GM12875 (cell line): ENCODE data around the gene ATP11A.

Experiments used
- H3K4me3 ChIP-seq: one replicate; pipeline ENCODE4 v1.5.1; 2011; ENCODE audit warnings: low read depth, low read length, control low read depth
- TF ChIP-seq, protein P1 (sequence below): IDR thresholded peaks from 2 replicates; pipeline ENCODE4 v1.5.1; 2011; ENCODE audit warnings: low read depth, mild to moderate bottlenecking, control low read depth, inconsistent platforms, low read length, moderate library complexity, borderline replicate concordance; ENCODE audit not compliant: insufficient read depth

Gene ATP11A

DNA sequence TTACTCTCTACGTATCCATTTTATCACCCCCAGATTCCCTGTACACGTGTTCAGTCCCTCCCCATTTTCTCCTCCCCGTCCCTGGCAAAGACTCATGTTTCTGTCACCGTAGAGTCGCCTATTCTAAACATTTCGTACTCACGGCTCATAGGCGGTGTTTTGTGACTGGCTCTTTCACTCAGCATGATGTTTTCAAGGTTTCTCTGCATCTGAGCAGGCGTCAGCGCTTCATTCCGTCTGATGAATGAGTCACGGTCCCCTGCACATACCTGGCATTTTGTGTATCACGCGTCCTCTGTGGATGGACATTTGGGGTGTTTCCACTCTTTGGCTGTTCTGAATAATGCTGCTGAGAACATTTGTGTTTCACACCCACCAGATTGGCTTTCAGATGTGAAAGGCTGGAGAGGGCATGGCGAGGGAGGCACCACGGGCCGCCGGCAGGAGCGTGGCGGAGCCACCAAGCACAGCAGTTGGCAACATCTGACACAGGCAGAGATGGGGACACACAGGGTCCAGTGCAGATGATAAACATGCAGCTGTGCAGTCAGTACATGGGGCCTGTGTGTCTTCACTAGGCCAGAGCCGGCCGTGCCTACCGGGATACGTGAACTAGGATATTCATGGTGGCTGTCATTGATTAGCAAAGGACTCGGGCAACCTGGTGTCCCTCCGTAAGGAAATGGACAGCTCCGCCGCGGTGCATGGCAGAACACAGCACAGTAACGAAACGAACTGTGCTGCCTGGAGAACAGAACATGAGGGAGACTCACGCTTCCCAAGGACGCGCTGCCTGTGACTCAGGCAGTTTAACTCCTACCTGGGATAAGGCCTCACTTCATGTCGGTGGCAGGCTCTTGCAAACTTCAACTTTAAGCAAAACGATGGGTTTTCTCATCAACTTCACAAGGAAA, 117.2 kb downstream of the ATP11A start:
- H3K4me3 ChIP-seq: no peak overlapping the region

DNA sequence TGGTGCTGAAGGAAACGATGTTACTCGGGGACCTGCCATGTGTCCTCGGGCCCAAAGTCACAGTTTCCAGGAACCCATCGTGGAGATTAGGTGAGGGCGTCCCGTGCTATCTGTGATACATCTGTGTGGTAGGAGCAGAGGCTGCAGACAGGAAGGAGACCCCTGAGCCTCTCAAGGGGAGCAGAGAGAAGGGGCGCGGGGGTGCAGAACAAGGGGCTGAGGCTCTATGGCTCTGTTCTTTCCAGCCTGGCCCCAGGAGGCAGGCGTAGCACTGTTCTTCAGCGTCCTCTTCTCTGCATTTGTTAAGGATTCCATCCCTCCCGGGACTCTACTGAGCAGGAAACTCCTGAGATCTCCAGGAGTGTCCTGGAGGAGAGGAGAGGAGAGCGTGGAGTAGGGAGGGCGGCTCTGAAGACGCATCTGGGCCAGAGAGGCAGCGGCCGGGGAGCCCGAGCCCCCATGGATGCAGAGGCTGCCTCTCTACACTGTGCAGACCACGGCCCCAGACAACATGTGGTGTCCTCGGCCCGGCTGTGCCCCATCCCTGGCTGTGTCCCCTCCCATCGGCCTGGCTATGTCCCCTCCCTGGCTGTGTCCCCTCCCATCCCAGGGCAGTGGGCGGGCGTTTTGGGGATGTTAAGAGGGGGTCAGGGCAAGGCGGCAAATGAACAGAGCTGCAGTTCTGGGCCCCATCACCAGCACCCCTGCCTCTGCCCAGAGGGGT, 118.0 kb downstream of the ATP11A start:
- TF ChIP-seq, protein P1, sequence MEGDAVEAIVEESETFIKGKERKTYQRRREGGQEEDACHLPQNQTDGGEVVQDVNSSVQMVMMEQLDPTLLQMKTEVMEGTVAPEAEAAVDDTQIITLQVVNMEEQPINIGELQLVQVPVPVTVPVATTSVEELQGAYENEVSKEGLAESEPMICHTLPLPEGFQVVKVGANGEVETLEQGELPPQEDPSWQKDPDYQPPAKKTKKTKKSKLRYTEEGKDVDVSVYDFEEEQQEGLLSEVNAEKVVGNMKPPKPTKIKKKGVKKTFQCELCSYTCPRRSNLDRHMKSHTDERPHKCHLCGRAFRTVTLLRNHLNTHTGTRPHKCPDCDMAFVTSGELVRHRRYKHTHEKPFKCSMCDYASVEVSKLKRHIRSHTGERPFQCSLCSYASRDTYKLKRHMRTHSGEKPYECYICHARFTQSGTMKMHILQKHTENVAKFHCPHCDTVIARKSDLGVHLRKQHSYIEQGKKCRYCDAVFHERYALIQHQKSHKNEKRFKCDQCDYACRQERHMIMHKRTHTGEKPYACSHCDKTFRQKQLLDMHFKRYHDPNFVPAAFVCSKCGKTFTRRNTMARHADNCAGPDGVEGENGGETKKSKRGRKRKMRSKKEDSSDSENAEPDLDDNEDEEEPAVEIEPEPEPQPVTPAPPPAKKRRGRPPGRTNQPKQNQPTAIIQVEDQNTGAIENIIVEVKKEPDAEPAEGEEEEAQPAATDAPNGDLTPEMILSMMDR: no peak
- no peak overlapping the region for H3K4me3 ChIP-seq

More for the DNA sequence above, 117.2 kb downstream of the ATP11A start:
- TF ChIP-seq, protein P1: no peak

DNA sequence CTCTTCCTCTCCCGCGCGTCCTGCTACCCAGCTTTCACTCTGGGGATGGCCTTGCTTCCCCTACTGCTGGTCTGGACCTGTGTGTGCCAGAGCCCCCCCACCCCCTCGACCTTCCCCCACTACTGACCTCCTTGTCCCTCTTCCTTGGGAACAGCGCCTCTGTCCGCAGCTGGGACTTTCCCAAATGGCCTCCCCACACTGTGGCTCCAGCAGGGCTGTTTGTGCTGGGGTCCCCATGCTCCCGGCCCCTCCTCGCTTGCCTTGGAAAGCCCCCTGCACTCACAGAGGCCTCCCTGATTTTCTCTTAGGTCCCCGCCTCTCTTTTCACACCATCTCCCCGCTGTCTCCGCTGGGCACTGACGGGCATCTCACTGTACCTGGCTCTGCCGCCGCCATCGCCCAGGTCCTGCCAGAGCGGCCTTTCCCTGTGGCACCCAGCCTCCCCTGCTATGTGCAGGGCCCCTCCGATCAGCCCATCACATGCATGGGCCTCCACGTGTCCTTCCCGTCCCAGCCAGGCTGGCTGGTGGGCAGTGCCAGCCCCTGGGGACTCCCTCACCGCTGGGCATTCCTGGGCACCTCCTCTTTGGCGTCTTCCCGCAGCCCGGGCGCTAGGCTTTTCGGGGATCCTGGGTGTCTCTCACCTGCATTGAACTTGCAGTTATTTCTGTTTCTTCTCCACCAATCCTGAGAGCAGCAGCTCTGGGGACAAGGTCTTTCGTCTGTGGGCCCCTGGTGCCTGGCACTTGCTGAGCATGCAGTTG, 118.7 kb downstream of the ATP11A start:
- TF ChIP-seq, protein P1: no peak
- no peak overlapping the region for H3K4me3 ChIP-seq

DNA sequence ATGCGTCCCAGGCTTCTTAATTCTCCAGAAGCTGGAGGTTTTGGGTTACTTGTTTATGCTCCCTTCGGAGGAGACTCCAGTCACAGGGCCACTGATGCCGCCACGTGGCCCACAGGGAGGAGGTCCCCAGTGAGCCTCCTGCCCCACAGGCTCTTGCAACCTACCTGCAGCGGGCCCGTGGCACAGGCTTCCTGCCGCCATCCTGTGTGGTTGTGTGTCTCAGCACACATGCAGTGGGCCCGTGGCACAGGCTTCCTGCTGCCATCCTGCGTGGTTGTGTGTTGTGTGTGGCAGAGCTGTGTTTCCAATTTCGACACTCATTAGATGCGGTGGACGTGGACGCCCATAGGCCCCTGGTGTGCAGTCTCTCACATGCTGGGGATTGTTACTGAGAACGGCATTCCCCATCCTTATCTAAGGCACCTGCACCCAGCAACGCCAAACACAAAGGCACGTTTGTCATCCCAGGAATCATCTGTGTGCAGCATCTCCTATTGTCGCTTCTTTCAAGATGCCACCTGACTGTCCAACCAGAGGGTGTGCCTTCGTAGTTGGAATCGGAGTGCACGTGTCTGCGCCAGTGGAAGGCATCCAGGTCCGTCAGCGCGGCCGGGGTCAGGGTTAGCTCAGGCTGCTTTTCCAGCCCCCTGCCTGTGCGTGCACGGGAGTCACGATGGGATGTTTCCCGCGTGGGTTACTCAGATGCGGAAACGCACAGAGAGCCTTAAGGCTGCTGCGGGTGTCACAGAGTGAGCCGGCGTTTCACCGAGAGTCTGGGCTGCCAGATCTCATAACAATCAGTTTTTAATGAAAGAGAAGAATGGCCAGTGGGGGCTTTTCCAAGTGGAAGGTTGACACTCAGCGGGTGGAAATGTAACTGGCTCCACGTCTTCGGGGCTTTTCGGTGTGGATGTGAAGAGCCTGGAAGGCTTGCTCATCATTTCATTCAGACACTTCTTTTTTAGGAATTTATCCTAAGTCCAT, 119.8 kb downstream of the ATP11A start:
- H3K4me3 ChIP-seq: no peak overlapping the region
- TF ChIP-seq, protein P1: no peak

DNA sequence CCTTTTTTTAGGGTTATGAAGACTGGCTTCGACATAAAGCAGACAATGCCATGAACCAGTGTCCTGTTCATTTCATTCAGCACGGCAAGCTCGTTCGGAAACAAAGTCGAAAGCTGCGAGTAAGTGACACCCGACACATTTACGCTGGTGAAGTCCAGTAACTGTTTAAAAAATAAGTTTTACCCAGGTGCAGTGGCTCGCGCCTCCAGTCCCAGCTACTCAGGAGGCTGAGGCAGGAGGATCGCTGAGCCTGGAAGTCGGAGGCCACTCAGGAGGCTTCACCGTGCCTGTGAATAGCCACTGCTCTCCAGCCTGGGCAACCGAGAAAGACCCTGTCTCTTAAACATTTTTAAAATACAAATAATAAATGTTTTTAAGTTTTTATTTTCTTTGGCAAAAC, 120.8 kb downstream of the ATP11A start:
- H3K4me3 ChIP-seq: no peak overlapping the region
- TF ChIP-seq, protein P1: no peak
